ENCODE data around the gene RNU2-63P. TPM values are rescaled to one million over a fixed set of nuclear protein-coding genes. Genes with fewer than 3 reads are reported as not detected.

Gene RNU2-63P
- total RNA-seq, 1 donor from 2014 or later, result not detected

- Histone ChIP-seq H3K4me3 (no peak overlapping the region), H3K36me3 (no peaks in the 10 kb centered on the region), H3K27me3 (no peaks in the 10 kb centered on the region), H3K27ac (no peak overlapping the region), H3K4me1 (peaks cover 19% of the 10 kb centered on the region), H3K9me3 (no peaks in the 10 kb centered on the region)
- ATAC-seq (no peak), DNase-seq (no peak)
- TF ChIP-seq CTCF (IDR thresholded peaks at IDR 0.05), result no peak
- intact Hi-C loops (cut with DNase I), result no loop called here
Measured at GRCh38 chr2:88057437-88057844, 41.1 kb upstream of the RNU2-63P start.

- Histone ChIP-seq H3K4me1 (peaks cover 26% of the 10 kb centered on the region), H3K27me3 (no peaks in the 10 kb centered on the region), H3K4me3 (peak within 1 kb of the TSS; percentile 70), H3K36me3 (no peaks in the 10 kb centered on the region), H3K27ac (peak within 1 kb of the TSS; percentile 96), H3K9me3 (no peaks in the 10 kb centered on the region)
- no peak for TF ChIP-seq CTCF (IDR thresholded peaks at IDR 0.05)
- intact Hi-C loops (cut with DNase I), result no loop called here
- peak; percentile 98 for DNase-seq
- ATAC-seq, result peak; percentile 96
Measured at GRCh38 chr2:88055371-88056128, 39.2 kb upstream of the RNU2-63P start, which contains the start of gene KRCC1. Gene KRCC1 (minus strand): TSS chr2:88055783. CDS start chr2:88028563, 27,220 bp downstream.

- Histone ChIP-seq H3K36me3 (no peaks in the 10 kb centered on the region), H3K4me3 (peak overlapping the region; percentile 70), H3K9me3 (no peaks in the 10 kb centered on the region), H3K27me3 (no peaks in the 10 kb centered on the region), H3K4me1 (peaks cover 26% of the 10 kb centered on the region), H3K27ac (peak overlapping the region; percentile 96)
- DNase-seq (no peak), ATAC-seq (no peak)
- no peak for TF ChIP-seq CTCF (IDR thresholded peaks at IDR 0.05)
- intact Hi-C loops (cut with DNase I), result no loop called here
Measured at GRCh38 chr2:88054782-88055370, 38.5 kb upstream of the RNU2-63P start.

GRCh38 chr2:88053934-88054781 is 37.8 kb upstream of the RNU2-63P start:
- intact Hi-C loops (cut with DNase I), result no loop called here
- H3K27me3 ChIP-seq, result no peaks in the 10 kb centered on the region
- H3K27ac ChIP-seq, result peak overlapping the region; percentile 96
- TF ChIP-seq CTCF (IDR thresholded peaks at IDR 0.05), result no peak
- peak overlapping the region; percentile 70 for H3K4me3 ChIP-seq
- no peaks in the 10 kb centered on the region for H3K36me3 ChIP-seq
- DNase-seq, result no peak
- peaks cover 26% of the 10 kb centered on the region for H3K4me1 ChIP-seq
- ATAC-seq, result no peak
- H3K9me3 ChIP-seq, result no peaks in the 10 kb centered on the region

- DNase-seq, result no peak
- Histone ChIP-seq H3K4me3 (no peak overlapping the region), H3K27me3 (no peaks in the 10 kb centered on the region), H3K9me3 (no peaks in the 10 kb centered on the region), H3K4me1 (peaks cover 26% of the 10 kb centered on the region), H3K27ac (peak overlapping the region; percentile 96), H3K36me3 (no peaks in the 10 kb centered on the region)
- no peak for TF ChIP-seq CTCF (IDR thresholded peaks at IDR 0.05)
- ATAC-seq, result no peak
- intact Hi-C loops (cut with DNase I), result no loop called here
Measured at GRCh38 chr2:88053296-88053695, 36.9 kb upstream of the RNU2-63P start.
